T-helper 2 cell treated with Interferon-gamma antibody and Interleukin-4, amounts not matched to agents 100 ng/mL and 5 ng/mL, for 36 hours (primary cell): Measurements from ENCODE around the gene MRTFB. TPM values are rescaled to one million over a fixed set of nuclear protein-coding genes. Genes with fewer than 3 reads are reported as not detected.
"Not testable (repeated sequence)": the region's sequence is repeated elsewhere in the genome, so short reads cannot be mapped to it uniquely, and the experiment has no call there.

Source experiments
- intact Hi-C: fragments of 100-400 bp; cut with micrococcal nuclease; formaldehyde crosslinking; loops from one replicate; pipeline ENCODE4 v1.15.1; 2023
- total RNA-seq: library from RNA; stranded (reverse); gene quantifications from 2 replicates; pipeline ENCODE4 v1.2.3, GENCODE V29; 2022

MRTFB gene
- total RNA-seq, 1 donor from 2014 or later, result 21.1 TPM

- intact Hi-C loops, result no loop called here
Observed at GRCh38 chr16:14181371-14182050, 110.4 kb downstream of the MRTFB start.

GRCh38 chr16:14182999-14183398 is 111.9 kb downstream of the MRTFB start:
- intact Hi-C loops, result no loop called here

- intact Hi-C loops, result not testable (repeated sequence)
Observed at GRCh38 chr16:14183962-14184361, 112.8 kb downstream of the MRTFB start.

- intact Hi-C loops, result no loop called here
Observed at GRCh38 chr16:14186007-14186794, 115.1 kb downstream of the MRTFB start.

GRCh38 chr16:14186795-14187221 is 115.7 kb downstream of the MRTFB start:
- intact Hi-C loops, result no loop called here

GRCh38 chr16:14187517-14188338 is 116.6 kb downstream of the MRTFB start:
- intact Hi-C loops, result no loop called here

GRCh38 chr16:14193316-14193871 is 122.3 kb downstream of the MRTFB start:
- intact Hi-C loops, result no loop called here

- intact Hi-C loops, result no loop called here
Observed at GRCh38 chr16:14194721-14195120, 123.6 kb downstream of the MRTFB start.

GRCh38 chr16:14196011-14196410 is 124.9 kb downstream of the MRTFB start:
- intact Hi-C loops, result no loop called here

- intact Hi-C loops, result no loop called here
Observed at GRCh38 chr16:14196539-14196938, 125.4 kb downstream of the MRTFB start.

- intact Hi-C loops, result no loop called here
Observed at GRCh38 chr16:14198012-14198411, 126.9 kb downstream of the MRTFB start.

- intact Hi-C loops, result no loop called here
Observed at GRCh38 chr16:14198572-14198971, 127.5 kb downstream of the MRTFB start.

- intact Hi-C loops, result no loop called here
Observed at GRCh38 chr16:14199199-14199598, 128.1 kb downstream of the MRTFB start.

- intact Hi-C loops, result no loop called here
Observed at GRCh38 chr16:14199624-14200023, 128.5 kb downstream of the MRTFB start.

GRCh38 chr16:14202095-14202494 is 131.0 kb downstream of the MRTFB start:
- intact Hi-C loops, result no loop called here

GRCh38 chr16:14202697-14203096 is 131.6 kb downstream of the MRTFB start:
- intact Hi-C loops, result no loop called here

- intact Hi-C loops, result no loop called here
Observed at GRCh38 chr16:14203166-14203565, 132.0 kb downstream of the MRTFB start.

- intact Hi-C loops, result no loop called here
Observed at GRCh38 chr16:14205666-14206065, 134.5 kb downstream of the MRTFB start.

- intact Hi-C loops, result no loop called here
Observed at GRCh38 chr16:14211856-14212543, 140.9 kb downstream of the MRTFB start.

GRCh38 chr16:14215941-14216340 is 144.8 kb downstream of the MRTFB start:
- intact Hi-C loops, result no loop called here

- intact Hi-C loops, result no loop called here
Observed at GRCh38 chr16:14219983-14220382, 148.9 kb downstream of the MRTFB start.
